Measurements from ENCODE around the gene TMIE.

The TMIE gene

DNA sequence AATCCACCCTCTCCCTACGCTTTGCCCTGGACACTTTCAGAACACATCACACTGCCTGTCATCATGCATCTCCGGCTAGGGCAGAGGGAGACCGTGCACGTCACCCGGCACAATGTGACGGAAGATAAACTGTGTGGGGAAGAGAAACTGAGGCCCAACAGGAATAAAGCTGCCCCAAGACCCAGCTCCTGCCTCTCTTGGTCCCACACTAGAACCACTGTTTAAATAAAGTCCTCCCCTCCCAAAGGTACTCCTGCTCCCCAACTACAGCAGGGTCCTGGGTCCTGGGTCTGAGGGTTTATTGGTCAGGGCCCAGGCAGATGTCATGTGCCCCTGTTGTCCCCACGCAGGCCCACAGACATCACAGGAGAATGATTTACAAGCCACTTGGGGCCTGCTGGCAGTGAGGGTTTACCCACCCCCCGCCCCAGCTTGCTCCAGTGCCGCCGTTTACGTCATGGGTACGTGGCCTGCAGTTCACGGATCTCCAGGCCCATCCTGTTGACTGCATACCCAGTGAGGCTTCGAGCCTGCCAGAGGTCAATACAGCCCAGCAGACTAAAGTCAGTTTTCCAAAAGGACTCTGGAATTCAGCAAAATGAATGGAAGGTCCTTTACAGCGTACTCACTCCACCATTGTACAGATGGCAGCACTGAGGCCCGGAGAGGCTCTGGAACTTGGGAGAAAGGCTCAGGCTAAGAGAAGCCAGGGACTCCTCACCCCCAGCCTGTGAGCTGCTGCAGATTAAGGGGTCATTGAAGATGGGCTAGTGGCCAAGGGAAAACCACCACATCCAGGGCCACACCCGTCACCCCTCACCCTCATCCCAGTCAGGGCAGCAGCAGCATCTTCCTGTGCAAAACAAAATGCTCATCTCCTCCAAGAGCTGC lies 30.9 kb upstream of the TMIE start:
- no peaks in the 10 kb centered on the region for H3K4me1 ChIP-seq (ENCODE audit: control extremely low read depth in 1 of 4, control insufficient read depth in 4 of 4, insufficient read depth in 4 of 4, low read length in 3 of 4)
- H3K9me3 ChIP-seq (ENCODE audit: control extremely low read depth in 1 of 5, control insufficient read depth in 4 of 5, insufficient read depth in 2 of 5, low read depth in 1 of 5, low read length in 4 of 5), result no peaks in the 10 kb centered on the region
- no peak overlapping the region for H3K27ac ChIP-seq (ENCODE audit: insufficient read depth in 1 of 2, low read depth in 1 of 2, low read length in 2 of 2, poor library complexity in 1 of 2, severe bottlenecking in 2 of 2)
- H3K27me3 ChIP-seq (replicated peaks in 2 of 5; ENCODE audit: control insufficient read depth in 4 of 5, insufficient read depth in 5 of 5, low read length in 4 of 5), result no peaks in the 10 kb centered on the region
- H3K4me3 ChIP-seq (ENCODE audit: control insufficient read depth in 1 of 7, extremely low read depth in 1 of 7, insufficient read depth in 4 of 7, low read depth in 2 of 7, low read length in 6 of 7), result no peak overlapping the region
- ChIA-PET POLR2A (interaction anchor here (0.6 kb wide), 1 partner anchor 27 kb away, joined by 3 read pairs; no protein-coding TSS in a partner anchor), CTCF (interaction anchor here (1.2 kb wide), 1 partner anchor 14 kb away, joined by 3 read pairs; no protein-coding TSS in a partner anchor)
- DNase-seq, result no peak
- no peaks in the 10 kb centered on the region for H3K36me3 ChIP-seq (ENCODE audit: control insufficient read depth in 4 of 4, insufficient read depth in 4 of 4, low read length in 3 of 4)
- 85% methylated on average over 14 of the region's 17 CpGs for WGBS (ENCODE audit: insufficient coverage)

DNA sequence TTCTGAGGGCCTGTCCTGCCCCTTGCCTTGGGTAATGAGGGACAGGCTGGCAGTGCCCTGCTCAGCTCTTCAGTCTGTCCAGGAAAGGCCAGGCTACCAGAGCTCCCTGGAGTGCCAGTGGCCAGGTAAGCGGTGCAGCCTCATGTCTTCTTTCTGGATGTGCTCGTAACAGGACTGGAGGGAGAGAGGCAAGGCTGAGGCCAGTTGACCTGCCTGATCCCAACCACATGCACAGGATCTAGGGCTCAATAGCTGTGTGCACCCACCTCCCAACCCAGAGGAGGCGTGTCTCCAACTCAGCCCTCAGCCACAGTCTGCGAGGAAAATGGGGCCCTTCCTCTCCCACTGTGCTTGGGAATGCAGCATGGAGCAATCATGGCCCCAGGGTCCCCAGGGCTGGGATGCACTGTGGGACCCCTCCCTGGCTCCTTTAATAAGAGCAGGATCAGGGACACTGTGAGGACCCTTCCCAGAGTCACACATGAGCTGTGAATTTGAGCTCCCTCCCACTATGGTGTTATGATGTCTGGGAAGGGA lies 30.2 kb upstream of the TMIE start:
- no peak overlapping the region for H3K27ac ChIP-seq (ENCODE audit: insufficient read depth in 1 of 2, low read depth in 1 of 2, low read length in 2 of 2, poor library complexity in 1 of 2, severe bottlenecking in 2 of 2)
- POLR2A ChIA-PET, result no interaction called here
- no peak overlapping the region for H3K4me3 ChIP-seq (ENCODE audit: control insufficient read depth in 1 of 7, extremely low read depth in 1 of 7, insufficient read depth in 4 of 7, low read depth in 2 of 7, low read length in 6 of 7)
- WGBS (ENCODE audit: insufficient coverage), result 100% methylated on average over 4 of the region's 4 CpGs
- H3K9me3 ChIP-seq (ENCODE audit: control extremely low read depth in 1 of 5, control insufficient read depth in 4 of 5, insufficient read depth in 2 of 5, low read depth in 1 of 5, low read length in 4 of 5), result no peaks in the 10 kb centered on the region
- H3K4me1 ChIP-seq (ENCODE audit: control extremely low read depth in 1 of 4, control insufficient read depth in 4 of 4, insufficient read depth in 4 of 4, low read length in 3 of 4), result no peaks in the 10 kb centered on the region
- H3K27me3 ChIP-seq (replicated peaks in 2 of 5; ENCODE audit: control insufficient read depth in 4 of 5, insufficient read depth in 5 of 5, low read length in 4 of 5), result no peaks in the 10 kb centered on the region
- H3K36me3 ChIP-seq (ENCODE audit: control insufficient read depth in 4 of 4, insufficient read depth in 4 of 4, low read length in 3 of 4), result no peaks in the 10 kb centered on the region
- DNase-seq, result no peak
- CTCF ChIA-PET, result interaction anchor here (1.2 kb wide), 1 partner anchor 14 kb away, joined by 3 read pairs; no protein-coding TSS in a partner anchor

DNA sequence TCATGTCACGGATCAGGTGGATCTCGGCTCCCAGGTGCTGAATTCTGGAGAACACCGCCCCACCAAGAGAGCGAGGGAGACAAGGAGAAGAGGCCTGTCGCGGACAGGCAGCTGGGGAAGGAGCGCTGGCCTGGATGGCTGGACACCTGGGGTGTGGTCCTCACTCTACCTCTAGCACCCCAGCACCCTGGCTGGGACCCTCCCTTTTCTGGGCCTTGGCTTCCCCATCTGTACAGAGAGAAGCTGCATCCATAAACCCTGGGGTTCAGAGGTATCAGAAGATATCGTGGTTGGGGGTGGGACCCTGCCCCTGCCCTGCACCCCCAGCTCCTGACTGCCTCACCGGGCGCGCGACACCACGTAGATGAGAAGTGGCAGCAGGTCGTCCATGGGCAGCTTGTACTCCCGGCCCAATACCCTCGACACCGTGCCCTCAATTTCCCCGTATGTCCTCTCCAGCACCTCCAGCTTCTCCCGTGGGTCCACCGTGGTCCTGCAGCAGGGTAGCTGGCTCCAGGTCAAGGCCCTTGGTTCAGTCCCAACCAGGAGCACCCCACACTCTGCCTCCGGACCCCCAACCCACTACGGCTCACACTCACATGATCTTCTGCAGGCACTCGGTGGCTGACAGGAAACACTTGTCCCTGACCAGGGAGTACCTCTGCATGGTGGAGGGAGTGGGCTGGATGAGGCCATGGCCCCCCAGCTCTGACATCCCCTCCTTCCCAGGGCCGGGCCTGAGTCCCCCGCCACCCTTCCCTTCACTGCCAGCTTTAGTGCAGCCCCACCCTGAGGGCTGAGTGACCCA lies 29.4 kb upstream of the TMIE start:
- Histone ChIP-seq H3K27ac (ENCODE audit: insufficient read depth in 1 of 2, low read depth in 1 of 2, low read length in 2 of 2, poor library complexity in 1 of 2, severe bottlenecking in 2 of 2) (no peak overlapping the region), H3K4me3 (ENCODE audit: control insufficient read depth in 1 of 7, extremely low read depth in 1 of 7, insufficient read depth in 4 of 7, low read depth in 2 of 7, low read length in 6 of 7) (no peak overlapping the region), H3K36me3 (ENCODE audit: control insufficient read depth in 4 of 4, insufficient read depth in 4 of 4, low read length in 3 of 4) (no peaks in the 10 kb centered on the region), H3K27me3 (replicated peaks in 2 of 5; ENCODE audit: control insufficient read depth in 4 of 5, insufficient read depth in 5 of 5, low read length in 4 of 5) (no peaks in the 10 kb centered on the region), H3K9me3 (ENCODE audit: control extremely low read depth in 1 of 5, control insufficient read depth in 4 of 5, insufficient read depth in 2 of 5, low read depth in 1 of 5, low read length in 4 of 5) (no peaks in the 10 kb centered on the region), H3K4me1 (ENCODE audit: control extremely low read depth in 1 of 4, control insufficient read depth in 4 of 4, insufficient read depth in 4 of 4, low read length in 3 of 4) (no peaks in the 10 kb centered on the region)
- ChIA-PET POLR2A (no interaction called here), CTCF (no interaction called here)
- WGBS (ENCODE audit: insufficient coverage), result 95% methylated on average over 19 of the region's 25 CpGs
- DNase-seq, result no peak

DNA sequence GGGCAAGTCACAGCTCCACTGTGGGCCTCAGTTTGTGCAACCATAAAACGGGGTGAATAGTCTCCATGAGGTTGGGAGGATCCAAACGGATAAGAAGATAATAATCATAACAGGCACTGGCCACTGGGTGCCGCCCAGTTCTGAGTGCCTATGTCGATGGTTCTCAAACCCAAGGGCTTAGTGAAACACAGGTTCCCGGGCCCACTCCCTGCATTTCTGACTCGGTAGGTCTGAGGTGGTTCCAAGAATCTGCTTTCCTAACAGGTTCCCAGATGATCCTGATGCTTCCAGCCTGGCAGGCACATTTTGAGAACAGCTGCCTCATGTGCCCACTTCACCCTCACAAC lies 28.9 kb upstream of the TMIE start:
- Histone ChIP-seq H3K9me3 (ENCODE audit: control extremely low read depth in 1 of 5, control insufficient read depth in 4 of 5, insufficient read depth in 2 of 5, low read depth in 1 of 5, low read length in 4 of 5) (no peaks in the 10 kb centered on the region), H3K27ac (ENCODE audit: insufficient read depth in 1 of 2, low read depth in 1 of 2, low read length in 2 of 2, poor library complexity in 1 of 2, severe bottlenecking in 2 of 2) (no peak overlapping the region), H3K4me1 (ENCODE audit: control extremely low read depth in 1 of 4, control insufficient read depth in 4 of 4, insufficient read depth in 4 of 4, low read length in 3 of 4) (peaks cover 0 to under 1% (median 0%) of the 10 kb centered on the region in 4 experiments), H3K4me3 (ENCODE audit: control insufficient read depth in 1 of 7, extremely low read depth in 1 of 7, insufficient read depth in 4 of 7, low read depth in 2 of 7, low read length in 6 of 7) (no peak overlapping the region), H3K36me3 (ENCODE audit: control insufficient read depth in 4 of 4, insufficient read depth in 4 of 4, low read length in 3 of 4) (no peaks in the 10 kb centered on the region), H3K27me3 (replicated peaks in 2 of 5; ENCODE audit: control insufficient read depth in 4 of 5, insufficient read depth in 5 of 5, low read length in 4 of 5) (no peaks in the 10 kb centered on the region)
- POLR2A ChIA-PET, result no interaction called here
- WGBS (ENCODE audit: insufficient coverage), result 100% methylated on average over 6 of the region's 6 CpGs
- no peak for DNase-seq
- CTCF ChIA-PET, result no interaction called here

DNA sequence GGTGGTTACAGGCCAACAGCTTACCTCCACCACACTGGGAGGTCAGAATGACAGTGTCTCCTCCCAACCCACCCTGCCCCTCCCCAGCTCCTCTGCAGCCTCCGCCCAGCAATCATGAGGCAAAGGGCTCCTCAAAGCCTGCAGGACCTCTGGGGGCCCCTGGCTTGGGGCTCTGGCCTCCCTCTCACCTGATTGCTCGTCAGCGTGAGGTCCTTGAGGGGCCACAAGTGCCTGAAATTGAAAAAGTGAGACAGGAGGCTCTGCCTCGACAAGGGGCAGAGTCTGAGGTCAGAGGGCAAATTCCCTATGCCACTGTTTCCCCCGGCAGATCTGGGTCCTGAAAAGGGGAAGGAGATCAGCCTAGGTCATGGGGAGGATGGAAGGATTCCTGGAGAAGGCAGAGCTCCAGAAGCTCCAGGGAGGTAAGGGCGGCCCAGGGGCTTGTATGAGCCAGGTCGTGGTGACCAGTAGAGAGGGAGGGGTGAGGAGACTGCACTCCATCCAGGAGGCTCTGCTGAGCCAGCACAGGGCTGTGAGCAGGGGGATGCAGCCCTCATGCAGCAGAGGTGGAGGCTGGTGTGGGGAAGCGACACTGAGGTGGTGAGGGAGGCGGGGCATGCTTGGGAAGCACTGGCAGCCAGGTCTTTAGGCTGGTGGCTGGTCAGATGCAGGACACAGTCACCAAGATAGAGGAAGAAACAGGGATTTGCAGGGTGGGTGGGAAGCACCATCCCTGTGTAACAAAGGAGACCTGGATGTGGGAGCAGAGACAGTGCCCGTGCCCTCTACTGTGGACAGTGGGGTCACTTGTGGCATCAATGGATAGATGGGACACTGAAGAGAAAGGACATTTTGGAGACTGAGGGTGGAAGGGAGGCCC lies 27.8 kb upstream of the TMIE start:
- 95% methylated on average over 7 of the region's 10 CpGs for WGBS (ENCODE audit: insufficient coverage)
- Histone ChIP-seq H3K4me3 (ENCODE audit: control insufficient read depth in 1 of 7, extremely low read depth in 1 of 7, insufficient read depth in 4 of 7, low read depth in 2 of 7, low read length in 6 of 7) (no peak overlapping the region), H3K27ac (ENCODE audit: insufficient read depth in 1 of 2, low read depth in 1 of 2, low read length in 2 of 2, poor library complexity in 1 of 2, severe bottlenecking in 2 of 2) (no peak overlapping the region), H3K4me1 (ENCODE audit: control extremely low read depth in 1 of 4, control insufficient read depth in 4 of 4, insufficient read depth in 4 of 4, low read length in 3 of 4) (peaks cover 0 to 1% (median 0%) of the 10 kb centered on the region in 4 experiments), H3K36me3 (ENCODE audit: control insufficient read depth in 4 of 4, insufficient read depth in 4 of 4, low read length in 3 of 4) (no peaks in the 10 kb centered on the region), H3K9me3 (ENCODE audit: control extremely low read depth in 1 of 5, control insufficient read depth in 4 of 5, insufficient read depth in 2 of 5, low read depth in 1 of 5, low read length in 4 of 5) (no peaks in the 10 kb centered on the region), H3K27me3 (replicated peaks in 2 of 5; ENCODE audit: control insufficient read depth in 4 of 5, insufficient read depth in 5 of 5, low read length in 4 of 5) (no peaks in the 10 kb centered on the region)
- ChIA-PET CTCF (interaction anchor here (1.6 kb wide), 1 partner anchor 10 kb away, joined by 5 read pairs; no protein-coding TSS in a partner anchor), POLR2A (no interaction called here)
- no peak for DNase-seq

DNA sequence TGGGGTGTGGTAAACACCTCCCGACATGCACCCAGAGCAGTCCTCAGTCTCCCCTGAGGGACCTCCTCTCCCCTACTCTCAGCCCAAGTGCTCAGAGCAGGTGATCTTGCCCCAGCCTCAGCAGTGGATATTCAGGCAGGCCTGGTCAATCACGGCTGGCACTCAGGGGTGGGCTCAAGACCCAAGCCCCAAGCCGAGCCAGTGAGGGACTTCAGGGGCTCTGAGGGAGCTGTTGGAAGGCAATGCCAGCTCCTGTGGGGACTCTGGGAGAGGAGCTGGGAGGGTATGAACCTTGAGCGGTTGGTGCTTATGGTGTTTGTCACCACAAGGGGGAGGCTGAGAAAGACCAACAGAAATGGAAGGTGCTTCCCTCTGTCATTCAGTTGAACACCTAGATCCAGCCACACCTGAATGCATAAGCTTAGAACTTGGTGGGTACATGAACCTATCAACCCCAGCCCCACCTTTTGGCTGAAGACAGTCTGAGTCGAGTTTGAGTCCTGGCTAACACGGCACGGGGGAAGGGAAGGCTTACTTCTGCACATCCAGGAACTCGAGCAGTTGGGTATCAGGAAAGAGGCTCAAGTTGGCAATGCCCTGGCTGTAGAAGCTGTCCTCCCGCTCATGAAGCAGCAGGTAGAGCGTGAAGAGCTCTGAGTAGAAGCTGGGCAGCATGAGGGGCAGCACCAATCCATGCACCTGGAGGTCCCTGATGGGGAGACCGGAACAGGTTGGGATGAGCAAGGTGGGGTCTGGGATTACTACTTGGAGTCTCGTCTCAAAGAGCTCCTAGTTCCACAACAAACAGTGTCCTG lies 27.0 kb upstream of the TMIE start:
- ChIA-PET POLR2A (no interaction called here), CTCF (interaction anchor here (1.6 to 2.5 kb wide), 2 partner anchors 11 to 22 kb away, joined by 5 to 7 read pairs; no protein-coding TSS in a partner anchor)
- H3K36me3 ChIP-seq (ENCODE audit: control insufficient read depth in 4 of 4, insufficient read depth in 4 of 4, low read length in 3 of 4), result no peaks in the 10 kb centered on the region
- WGBS (ENCODE audit: insufficient coverage), result 96% methylated on average over 9 of the region's 12 CpGs
- H3K4me3 ChIP-seq (ENCODE audit: control insufficient read depth in 1 of 7, extremely low read depth in 1 of 7, insufficient read depth in 4 of 7, low read depth in 2 of 7, low read length in 6 of 7), result no peak overlapping the region
- H3K9me3 ChIP-seq (ENCODE audit: control extremely low read depth in 1 of 5, control insufficient read depth in 4 of 5, insufficient read depth in 2 of 5, low read depth in 1 of 5, low read length in 4 of 5), result no peaks in the 10 kb centered on the region
- H3K4me1 ChIP-seq (ENCODE audit: control extremely low read depth in 1 of 4, control insufficient read depth in 4 of 4, insufficient read depth in 4 of 4, low read length in 3 of 4), result peaks cover 0 to 1% (median 0%) of the 10 kb centered on the region in 4 experiments
- H3K27ac ChIP-seq (ENCODE audit: insufficient read depth in 1 of 2, low read depth in 1 of 2, low read length in 2 of 2, poor library complexity in 1 of 2, severe bottlenecking in 2 of 2), result no peak overlapping the region
- DNase-seq, result no peak
- no peaks in the 10 kb centered on the region for H3K27me3 ChIP-seq (replicated peaks in 2 of 5; ENCODE audit: control insufficient read depth in 4 of 5, insufficient read depth in 5 of 5, low read length in 4 of 5)
